Measurements from ENCODE around the gene BHLHA9. TPM values are rescaled to one million over a fixed set of nuclear protein-coding genes. Genes with fewer than 3 reads are reported as not detected.

The BHLHA9 gene
- polyA plus RNA-seq (2013): not detected in 2 replicates

DNA sequence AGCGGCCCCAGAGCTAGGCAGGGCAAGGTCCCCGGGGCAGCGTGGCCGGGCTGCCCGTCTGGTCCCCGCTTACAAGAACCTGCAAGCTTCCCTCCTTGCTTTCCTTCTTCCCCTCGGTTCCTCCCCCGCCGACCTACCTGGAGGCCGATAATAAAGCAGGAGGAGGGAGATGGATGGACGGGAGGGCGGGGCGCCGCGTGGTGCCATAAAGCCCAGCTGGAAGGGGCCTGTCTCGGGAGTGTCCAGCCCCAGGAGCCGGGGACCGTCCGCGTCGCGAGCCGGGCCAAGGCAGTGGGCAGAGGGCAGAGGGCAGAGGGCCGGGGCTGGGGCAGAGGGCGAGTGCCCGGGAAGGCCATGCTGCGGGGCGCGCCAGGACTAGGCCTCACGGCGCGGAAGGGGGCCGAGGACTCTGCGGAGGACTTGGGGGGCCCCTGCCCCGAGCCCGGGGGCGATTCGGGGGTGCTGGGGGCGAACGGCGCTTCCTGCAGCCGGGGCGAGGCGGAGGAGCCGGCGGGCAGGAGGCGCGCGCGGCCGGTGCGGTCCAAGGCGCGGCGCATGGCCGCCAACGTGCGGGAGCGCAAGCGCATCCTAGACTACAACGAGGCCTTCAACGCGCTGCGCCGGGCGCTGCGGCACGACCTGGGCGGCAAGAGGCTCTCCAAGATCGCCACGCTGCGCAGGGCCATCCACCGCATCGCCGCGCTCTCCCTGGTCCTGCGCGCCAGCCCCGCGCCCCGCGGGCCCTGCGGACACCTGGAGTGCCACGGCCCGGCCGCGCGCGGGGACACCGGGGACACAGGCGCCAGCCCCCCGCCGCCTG lies at the start of gene BHLHA9:
Gene BHLHA9 (plus strand): TSS at position 235 of the 820 bp plus-strand sequence. CDS start 120 bp downstream, at position 355.
- no peak within 1 kb of the TSS for H2BK5ac ChIP-seq (ENCODE audit: low read depth, low read length, poor library complexity)
- no peak within 1 kb of the TSS for H2AK5ac ChIP-seq (ENCODE audit: low read length)
- H3K23ac ChIP-seq (ENCODE audit: low read length): no peak within 1 kb of the TSS
- peaks cover 2% of the 10 kb centered on the region for H3K79me2 ChIP-seq (ENCODE audit: control insufficient read depth, insufficient read depth, low read length, poor library complexity)
- H3K79me1 ChIP-seq (ENCODE audit: low read length): peaks cover 9% of the 10 kb centered on the region
- H3K4me3 ChIP-seq (ENCODE audit: low read depth, low read length): no peak within 1 kb of the TSS
- no peak within 1 kb of the TSS for H3K4ac ChIP-seq (ENCODE audit: low read depth, low read length)
- H3K4me2 ChIP-seq (ENCODE audit: low read length): no peak within 1 kb of the TSS
- H3K4me1 ChIP-seq (ENCODE audit: control insufficient read depth in 1 of 2, insufficient read depth in 2 of 2, low read length in 2 of 2): peaks cover 0 to 3% of the 10 kb centered on the region in 2 experiments
- WGBS (ENCODE audit: extremely low coverage, insufficient coverage, insufficient read length): no CpG with 5 or more reads among the region's 93 CpGs
- H3K36me3 ChIP-seq (ENCODE audit: control insufficient read depth in 1 of 2, insufficient read depth in 2 of 2, low read length in 2 of 2): no peaks in the 10 kb centered on the region
- DNase-seq: no peak
- no peaks in the 10 kb centered on the region for H3K27me3 ChIP-seq (ENCODE audit: insufficient read depth, low read length)
- H4K91ac ChIP-seq (ENCODE audit: low read depth, low read length): no peak within 1 kb of the TSS
- H2AFZ ChIP-seq (ENCODE audit: insufficient read depth, low read length, poor library complexity): no peak within 1 kb of the TSS
- H3K18ac ChIP-seq (ENCODE audit: low read length): no peak within 1 kb of the TSS
- no peak within 1 kb of the TSS for H4K8ac ChIP-seq (ENCODE audit: low read depth, low read length)
- no peak within 1 kb of the TSS for H3K9ac ChIP-seq (ENCODE audit: low read length)
- H4K12ac ChIP-seq (ENCODE audit: low read depth, low read length): no peak within 1 kb of the TSS
- H2BK12ac ChIP-seq (ENCODE audit: low read length): no peak within 1 kb of the TSS
- H3K14ac ChIP-seq (ENCODE audit: low read length): no peak within 1 kb of the TSS
- no peak within 1 kb of the TSS for H3K27ac ChIP-seq (ENCODE audit: low read depth, low read length)
- H3K9me3 ChIP-seq (ENCODE audit: insufficient read depth, low read depth, low read length): peaks cover 4% of the 10 kb centered on the region
- no peak within 1 kb of the TSS for H2BK120ac ChIP-seq (ENCODE audit: insufficient read depth, low read length, poor library complexity)

DNA sequence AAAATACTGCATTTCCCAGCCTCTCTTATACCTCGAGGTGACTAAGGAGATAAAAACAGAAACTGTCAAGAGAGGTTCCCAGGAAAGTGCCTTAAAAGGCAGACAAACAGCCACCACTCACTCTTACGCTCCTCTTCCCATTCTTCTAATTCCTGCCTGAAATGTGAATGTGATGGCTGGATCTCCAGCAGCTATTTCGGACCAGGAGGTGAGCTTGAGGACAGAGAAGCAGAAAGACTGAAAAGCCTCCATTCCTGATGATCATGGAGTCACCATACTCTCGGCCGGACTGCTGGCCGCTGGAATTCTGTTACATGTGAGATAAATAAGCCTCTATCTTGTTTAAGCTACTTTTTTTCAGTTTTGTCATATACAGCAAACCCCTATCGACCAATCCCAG lies 49.0 kb upstream of the BHLHA9 start:
- peaks cover 1% of the 10 kb centered on the region for H3K9me3 ChIP-seq (ENCODE audit: insufficient read depth, low read depth, low read length)
- H3K18ac ChIP-seq (ENCODE audit: low read length): no peak overlapping the region
- H3K4me1 ChIP-seq (ENCODE audit: control insufficient read depth in 1 of 2, insufficient read depth in 2 of 2, low read length in 2 of 2): peaks cover 3 to 4% of the 10 kb centered on the region in 2 experiments
- no peak overlapping the region for H2AFZ ChIP-seq (ENCODE audit: insufficient read depth, low read length, poor library complexity)
- no peaks in the 10 kb centered on the region for H3K79me2 ChIP-seq (ENCODE audit: control insufficient read depth, insufficient read depth, low read length, poor library complexity)
- H4K12ac ChIP-seq (ENCODE audit: low read depth, low read length): no peak overlapping the region
- no peaks in the 10 kb centered on the region for H3K36me3 ChIP-seq (ENCODE audit: control insufficient read depth in 1 of 2, insufficient read depth in 2 of 2, low read length in 2 of 2)
- H3K27ac ChIP-seq (ENCODE audit: low read depth, low read length): no peak overlapping the region
- no peak overlapping the region for H2BK5ac ChIP-seq (ENCODE audit: low read depth, low read length, poor library complexity)
- peak; percentile 61 to 73 for DNase-seq
- no peaks in the 10 kb centered on the region for H3K79me1 ChIP-seq (ENCODE audit: low read length)
- H2AK5ac ChIP-seq (ENCODE audit: low read length): no peak overlapping the region
- no peak overlapping the region for H4K8ac ChIP-seq (ENCODE audit: low read depth, low read length)
- no peak overlapping the region for H3K4ac ChIP-seq (ENCODE audit: low read depth, low read length)
- no peak overlapping the region for H4K91ac ChIP-seq (ENCODE audit: low read depth, low read length)
- no peak overlapping the region for H2BK120ac ChIP-seq (ENCODE audit: insufficient read depth, low read length, poor library complexity)
- no peak overlapping the region for H3K4me3 ChIP-seq (ENCODE audit: low read depth, low read length)
- no CpG with 5 or more reads among the region's 7 CpGs for WGBS (ENCODE audit: extremely low coverage, insufficient coverage, insufficient read length)
- no peak overlapping the region for H3K4me2 ChIP-seq (ENCODE audit: low read length)
- peaks cover 4% of the 10 kb centered on the region for H3K27me3 ChIP-seq (ENCODE audit: insufficient read depth, low read length)
- H3K23ac ChIP-seq (ENCODE audit: low read length): no peak overlapping the region
- H3K14ac ChIP-seq (ENCODE audit: low read length): no peak overlapping the region
- no peak overlapping the region for H3K9ac ChIP-seq (ENCODE audit: low read length)
- no peak overlapping the region for H2BK12ac ChIP-seq (ENCODE audit: low read length)

GRCh38 chr17:1222321-1222720 lies 47.9 kb upstream of the BHLHA9 start:
- H3K79me2 ChIP-seq (ENCODE audit: control insufficient read depth, insufficient read depth, low read length, poor library complexity): no peaks in the 10 kb centered on the region
- no peak overlapping the region for H3K18ac ChIP-seq (ENCODE audit: low read length)
- H3K79me1 ChIP-seq (ENCODE audit: low read length): no peaks in the 10 kb centered on the region
- no peak overlapping the region for H2BK5ac ChIP-seq (ENCODE audit: low read depth, low read length, poor library complexity)
- H3K14ac ChIP-seq (ENCODE audit: low read length): no peak overlapping the region
- no peak overlapping the region for H4K91ac ChIP-seq (ENCODE audit: low read depth, low read length)
- H3K9me3 ChIP-seq (ENCODE audit: insufficient read depth, low read depth, low read length): peaks cover 7% of the 10 kb centered on the region
- H3K23ac ChIP-seq (ENCODE audit: low read length): no peak overlapping the region
- H3K4me1 ChIP-seq (ENCODE audit: control insufficient read depth in 1 of 2, insufficient read depth in 2 of 2, low read length in 2 of 2): peaks cover 3 to 4% of the 10 kb centered on the region in 2 experiments
- no peak overlapping the region for H3K27ac ChIP-seq (ENCODE audit: low read depth, low read length)
- H3K9ac ChIP-seq (ENCODE audit: low read length): no peak overlapping the region
- no peak overlapping the region for H3K4me2 ChIP-seq (ENCODE audit: low read length)
- H3K4me3 ChIP-seq (ENCODE audit: low read depth, low read length): no peak overlapping the region
- DNase-seq: peak; percentile 20 to 42
- no peak overlapping the region for H3K4ac ChIP-seq (ENCODE audit: low read depth, low read length)
- no peak overlapping the region for H4K8ac ChIP-seq (ENCODE audit: low read depth, low read length)
- H2AK5ac ChIP-seq (ENCODE audit: low read length): no peak overlapping the region
- H2BK12ac ChIP-seq (ENCODE audit: low read length): no peak overlapping the region
- H2AFZ ChIP-seq (ENCODE audit: insufficient read depth, low read length, poor library complexity): no peak overlapping the region
- no peak overlapping the region for H4K12ac ChIP-seq (ENCODE audit: low read depth, low read length)
- no peaks in the 10 kb centered on the region for H3K36me3 ChIP-seq (ENCODE audit: control insufficient read depth in 1 of 2, insufficient read depth in 2 of 2, low read length in 2 of 2)
- WGBS (ENCODE audit: extremely low coverage, insufficient coverage, insufficient read length): no CpG with 5 or more reads among the region's 8 CpGs
- H3K27me3 ChIP-seq (ENCODE audit: insufficient read depth, low read length): peaks cover 7% of the 10 kb centered on the region
- H2BK120ac ChIP-seq (ENCODE audit: insufficient read depth, low read length, poor library complexity): no peak overlapping the region

DNA sequence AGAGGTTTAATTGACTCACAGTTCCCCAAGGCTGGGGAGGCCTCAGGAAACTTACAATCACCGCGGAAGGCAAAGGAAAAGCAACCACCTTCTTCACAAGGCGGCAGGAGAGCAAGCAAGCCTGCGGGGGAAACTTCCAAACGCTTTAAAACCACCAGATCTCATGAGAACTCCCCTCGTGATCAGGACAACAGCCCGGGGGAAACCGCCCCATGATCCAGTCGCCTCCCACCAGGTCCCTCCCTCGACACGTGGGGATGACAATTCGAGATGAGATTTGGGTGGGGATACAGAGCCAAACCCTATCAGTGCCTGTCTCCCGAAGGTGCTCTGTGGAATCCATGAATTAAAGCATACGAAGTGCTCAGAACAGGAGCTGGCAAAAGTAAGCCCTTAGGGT lies 46.6 kb upstream of the BHLHA9 start:
- Histone ChIP-seq H3K4ac (ENCODE audit: low read depth, low read length) (no peak overlapping the region), H2BK12ac (ENCODE audit: low read length) (no peak overlapping the region), H3K4me3 (ENCODE audit: low read depth, low read length) (no peak overlapping the region), H4K12ac (ENCODE audit: low read depth, low read length) (no peak overlapping the region), H3K27me3 (ENCODE audit: insufficient read depth, low read length) (peaks cover 19% of the 10 kb centered on the region), H3K36me3 (ENCODE audit: control insufficient read depth in 1 of 2, insufficient read depth in 2 of 2, low read length in 2 of 2) (no peaks in the 10 kb centered on the region), H2BK5ac (ENCODE audit: low read depth, low read length, poor library complexity) (no peak overlapping the region), H3K23ac (ENCODE audit: low read length) (no peak overlapping the region), H3K27ac (ENCODE audit: low read depth, low read length) (no peak overlapping the region), H3K9ac (ENCODE audit: low read length) (no peak overlapping the region), H3K4me2 (ENCODE audit: low read length) (no peak overlapping the region), H3K14ac (ENCODE audit: low read length) (no peak overlapping the region), H3K9me3 (ENCODE audit: insufficient read depth, low read depth, low read length) (peaks cover 10% of the 10 kb centered on the region), H4K8ac (ENCODE audit: low read depth, low read length) (no peak overlapping the region), H2AK5ac (ENCODE audit: low read length) (no peak overlapping the region), H3K79me2 (ENCODE audit: control insufficient read depth, insufficient read depth, low read length, poor library complexity) (no peaks in the 10 kb centered on the region), H3K4me1 (ENCODE audit: control insufficient read depth in 1 of 2, insufficient read depth in 2 of 2, low read length in 2 of 2) (peaks cover 3 to 4% of the 10 kb centered on the region in 2 experiments), H2BK120ac (ENCODE audit: insufficient read depth, low read length, poor library complexity) (no peak overlapping the region), H3K79me1 (ENCODE audit: low read length) (no peaks in the 10 kb centered on the region), H3K18ac (ENCODE audit: low read length) (no peak overlapping the region), H4K91ac (ENCODE audit: low read depth, low read length) (no peak overlapping the region), H2AFZ (ENCODE audit: insufficient read depth, low read length, poor library complexity) (no peak overlapping the region)
- WGBS (ENCODE audit: extremely low coverage, insufficient coverage, insufficient read length): no CpG with 5 or more reads among the region's 14 CpGs
- no peak for DNase-seq

All from trophoblast cell (in vitro differentiated cells and primary cell).